Hematopoietic multipotent progenitor cell treated with erythropoietin and hydrocortisone succinate and interleukin-3 and kit ligand, for 8 days (in vitro differentiated cells): ENCODE data around the gene ENPP6.
"Not testable (repeated sequence)": the region's sequence is repeated elsewhere in the genome, so short reads cannot be mapped to it uniquely, and the experiment has no call there.

ENCODE experiments used
- DNase-seq: peaks from one replicate; pipeline ENCODE4 v3.0.0-alpha.2; 2015

Gene ENPP6

DNA sequence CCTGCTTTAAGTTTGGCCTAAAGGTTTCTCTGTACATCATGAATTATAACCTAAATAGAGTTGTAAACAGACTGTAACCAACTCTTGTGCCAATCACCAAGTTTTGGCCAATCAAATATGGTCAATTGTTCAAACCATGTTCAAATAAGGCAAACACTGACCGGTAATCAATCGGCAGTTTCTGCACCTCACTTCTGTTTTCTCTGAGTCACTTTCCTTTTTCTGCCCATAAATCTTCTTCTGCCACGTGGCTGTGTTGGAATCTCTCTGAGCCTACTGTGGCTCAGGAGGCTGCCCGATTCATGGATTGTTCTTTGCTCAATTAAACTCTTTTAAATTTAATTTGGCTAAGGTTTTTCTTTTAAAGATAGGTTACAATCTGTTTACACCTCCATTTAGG, 16.5 kb upstream of the ENPP6 start:
- DNase-seq = no peak

GRCh38 chr4:184232975-184233374, 15.3 kb upstream of the ENPP6 start:
- no peak for DNase-seq

- no peak for DNase-seq
Measured at GRCh38 chr4:184232202-184232601, 14.5 kb upstream of the ENPP6 start.

GRCh38 chr4:184231573-184231972, 13.9 kb upstream of the ENPP6 start:
- no peak for DNase-seq

- DNase-seq = no peak
Measured at GRCh38 chr4:184228056-184228705, 10.5 kb upstream of the ENPP6 start.

GRCh38 chr4:184216515-184216914, 1.2 kb downstream of the ENPP6 start:
- no peak for DNase-seq

DNA sequence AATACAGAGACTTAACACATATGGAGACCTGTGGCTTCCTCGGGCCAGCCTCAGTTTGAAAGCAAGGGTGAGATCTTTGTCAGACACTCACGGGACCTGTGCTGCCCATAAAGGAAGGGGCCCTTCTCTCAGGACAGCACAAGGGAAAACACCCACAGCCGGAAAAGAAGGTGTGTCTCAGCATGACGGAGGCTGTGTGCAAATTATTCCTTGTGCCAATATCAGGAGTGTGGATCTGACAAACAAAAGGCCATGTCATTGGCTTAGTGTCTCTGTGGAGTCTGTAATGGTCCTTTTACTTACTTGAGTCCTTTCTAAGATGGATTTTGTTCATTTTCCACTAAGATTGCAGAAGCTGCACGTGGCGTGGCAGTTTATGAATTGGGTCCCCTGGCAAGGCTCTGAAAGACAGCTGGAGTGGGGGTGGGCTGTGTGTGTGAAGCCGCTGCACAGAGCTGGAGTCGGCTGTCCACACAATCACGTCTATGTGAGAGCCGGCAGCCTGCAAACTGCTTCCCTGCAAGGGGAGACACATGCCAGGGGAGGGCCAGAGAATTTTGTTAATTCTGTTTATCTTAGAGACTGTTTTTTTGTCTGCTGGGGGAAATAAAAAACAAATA, 1.9 kb downstream of the ENPP6 start:
- no peak for DNase-seq

DNA sequence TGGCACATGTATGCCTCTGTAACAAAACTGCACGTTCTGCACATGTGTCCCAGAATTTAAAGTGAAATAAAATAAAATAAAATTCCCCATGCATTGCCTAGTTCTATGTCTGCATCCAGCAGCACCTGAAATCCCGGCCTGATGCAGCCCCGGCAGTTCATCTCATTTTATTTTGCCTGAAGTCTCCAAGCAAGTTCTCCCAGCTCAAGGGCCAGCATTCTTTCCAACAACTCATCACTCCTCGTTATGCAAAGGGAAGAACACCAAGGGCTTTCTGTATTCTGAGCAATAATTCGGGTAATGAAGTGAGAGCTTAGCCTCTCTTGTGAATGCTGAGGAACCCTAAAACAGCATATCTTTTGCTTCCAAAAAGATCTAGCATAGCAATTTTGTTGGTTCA, 2.7 kb downstream of the ENPP6 start:
- DNase-seq = no peak

DNA sequence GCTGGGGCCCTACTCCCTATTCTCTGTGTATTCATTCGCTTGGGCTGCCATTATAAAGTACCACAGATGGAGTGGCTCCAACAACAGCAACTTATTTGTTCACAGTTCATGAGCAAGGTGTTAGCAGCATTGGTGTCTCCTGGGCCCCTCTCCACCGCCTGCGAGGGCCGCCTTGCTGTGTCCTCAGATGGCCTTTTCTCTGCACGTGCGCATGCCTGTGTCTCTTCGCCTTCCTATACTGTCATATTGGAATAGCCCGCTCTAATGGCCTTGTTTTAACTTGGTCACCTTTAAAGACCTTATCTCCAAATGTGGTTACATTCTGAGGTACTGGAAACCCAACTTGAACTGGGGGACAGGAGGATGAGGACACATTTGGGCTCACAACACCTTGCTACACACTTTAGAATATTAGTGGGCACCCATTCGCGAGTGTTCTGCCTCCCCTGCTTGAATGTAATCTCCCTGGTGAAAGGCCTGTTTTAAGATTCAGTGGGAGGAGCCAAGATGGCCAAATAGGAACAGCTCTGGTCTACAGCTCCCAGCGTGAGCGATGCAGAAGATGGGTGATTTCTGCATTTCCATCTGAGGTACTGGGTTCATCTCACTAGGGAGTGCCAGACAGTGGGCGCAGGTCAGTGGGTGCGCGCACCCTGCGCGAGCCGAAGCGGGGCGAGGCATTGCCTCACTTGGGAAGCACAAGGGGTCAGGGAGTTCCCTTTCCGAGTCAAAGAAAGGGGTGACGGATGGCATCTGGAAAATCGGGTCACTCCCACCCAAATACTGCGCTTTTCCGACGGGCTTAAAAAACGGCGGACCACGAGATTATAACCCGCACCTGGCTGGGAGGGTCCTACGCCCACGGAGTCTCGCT, 9.7 kb downstream of the ENPP6 start:
- DNase-seq = not testable (repeated sequence)

- no peak for DNase-seq
Measured at GRCh38 chr4:184205243-184205642, 12.4 kb downstream of the ENPP6 start.

- DNase-seq = no peak
Measured at GRCh38 chr4:184203300-184203699, 14.4 kb downstream of the ENPP6 start.

GRCh38 chr4:184201179-184201578, 16.5 kb downstream of the ENPP6 start:
- DNase-seq = no peak

GRCh38 chr4:184200296-184200695, 17.4 kb downstream of the ENPP6 start:
- no peak for DNase-seq

DNA sequence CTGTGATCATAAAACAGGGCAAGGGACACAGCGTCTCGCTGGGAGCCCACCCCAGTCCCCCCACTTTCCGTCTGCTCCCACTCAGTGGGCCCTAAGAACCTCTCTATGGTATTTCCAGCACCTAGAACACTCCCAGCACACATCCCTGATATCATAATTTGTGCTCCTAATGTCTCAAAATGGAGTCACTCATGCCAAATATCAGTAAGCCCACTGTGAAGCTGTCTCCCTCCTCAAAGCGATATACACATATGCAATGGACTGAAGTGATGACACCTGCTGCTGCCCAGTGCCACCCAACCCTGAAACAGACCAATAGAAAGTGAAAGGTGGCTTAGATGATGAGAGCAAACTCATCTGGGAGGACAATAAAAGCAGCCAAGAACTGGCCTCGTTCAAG, 17.9 kb downstream of the ENPP6 start:
- DNase-seq = no peak

DNA sequence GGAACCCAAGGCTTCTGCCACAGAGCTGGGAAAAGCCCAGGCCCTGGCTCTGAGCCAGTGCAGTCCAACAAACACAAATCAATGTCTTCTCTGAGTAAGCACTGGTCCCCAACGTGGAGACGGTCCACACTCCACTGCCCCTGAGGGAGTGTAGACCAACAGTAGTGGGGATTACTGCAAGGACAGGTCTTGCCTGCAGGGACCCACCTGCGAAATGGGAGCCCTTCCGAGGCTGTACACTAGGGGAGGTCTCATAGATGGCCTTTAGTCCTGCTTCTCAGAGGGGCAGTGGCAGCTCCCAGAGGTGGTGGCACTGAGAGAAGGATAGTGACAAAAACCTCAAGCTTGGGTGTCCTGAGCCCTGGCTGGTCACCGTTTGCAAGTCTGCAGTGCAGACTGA, 19.5 kb downstream of the ENPP6 start:
- no peak for DNase-seq

- DNase-seq = no peak
Measured at GRCh38 chr4:184197536-184198082, 20.1 kb downstream of the ENPP6 start.

DNA sequence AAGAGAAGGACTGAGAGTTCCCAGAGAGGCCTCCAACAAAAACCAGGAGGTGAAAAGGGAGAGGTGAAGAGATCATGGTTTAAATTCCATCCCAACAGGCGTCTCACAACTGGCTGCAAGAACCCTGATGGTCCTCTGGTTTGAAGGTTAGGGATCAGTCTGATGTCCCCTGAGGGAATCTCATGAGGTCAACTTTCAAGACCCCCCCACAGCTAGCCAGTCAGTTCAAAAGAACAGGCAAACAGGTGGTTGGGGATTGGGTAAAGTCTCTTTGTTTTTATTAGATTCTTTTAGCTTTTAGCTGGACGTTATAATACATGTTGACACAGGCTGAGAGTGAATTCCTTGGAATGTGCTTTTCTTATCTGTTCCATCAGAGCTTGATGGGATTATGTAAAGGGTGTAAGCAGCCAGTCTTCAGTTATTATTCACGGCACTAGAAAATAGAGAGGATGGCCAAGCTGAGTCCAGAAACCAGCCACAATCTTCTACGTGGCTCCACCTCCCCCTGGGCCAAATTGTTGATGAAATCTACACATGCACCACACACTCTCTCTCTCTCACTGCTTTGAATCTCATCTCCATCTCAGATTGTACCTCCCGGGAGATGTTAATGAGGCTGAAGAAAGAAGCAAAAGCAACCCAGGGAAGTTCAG, 20.8 kb downstream of the ENPP6 start:
- no peak for DNase-seq

DNA sequence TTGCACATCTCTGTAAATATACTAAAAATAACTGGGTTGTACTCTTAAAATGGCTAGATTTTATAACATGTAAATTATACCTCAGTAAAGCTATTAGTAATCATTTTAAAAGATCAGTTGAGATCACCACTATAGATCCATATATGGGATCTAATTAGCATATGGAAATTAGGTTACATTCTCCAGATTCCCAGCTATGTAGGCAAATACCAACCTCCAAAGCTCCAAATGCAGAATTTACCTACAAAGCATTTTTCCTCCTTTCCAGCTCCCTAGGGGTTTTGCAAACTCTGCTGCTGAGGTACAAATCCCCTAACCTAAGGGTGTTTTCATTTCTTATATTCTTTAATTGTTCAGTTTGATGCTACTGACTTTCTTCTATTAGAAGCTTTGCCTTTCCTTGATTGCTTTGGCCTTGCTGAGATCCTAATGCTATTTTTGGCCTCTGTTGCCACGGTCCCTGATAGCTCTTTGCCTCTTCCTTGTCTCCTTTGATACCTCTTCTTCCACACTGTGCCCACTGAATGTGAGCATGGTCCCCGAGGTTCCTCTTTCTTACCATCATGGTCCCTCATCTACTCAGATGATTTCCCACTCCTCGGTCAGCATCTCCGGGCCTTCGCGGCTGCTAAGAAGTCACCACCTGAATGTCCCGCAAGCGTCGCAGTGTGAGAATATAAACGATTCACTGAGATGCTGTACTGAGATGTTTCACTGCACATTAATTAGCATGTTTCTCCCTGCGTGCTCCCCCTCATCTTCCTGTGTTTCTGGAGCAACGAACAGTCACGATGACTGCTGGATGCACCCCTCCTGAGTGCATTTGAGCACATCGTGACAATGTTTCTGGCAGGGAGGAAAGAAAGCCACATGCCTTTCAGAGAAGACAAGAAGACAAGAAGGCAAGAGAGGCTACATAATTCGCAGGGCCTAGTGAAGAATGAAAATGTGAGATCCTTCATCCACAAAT, 23.8 kb downstream of the ENPP6 start:
- no peak for DNase-seq

DNA sequence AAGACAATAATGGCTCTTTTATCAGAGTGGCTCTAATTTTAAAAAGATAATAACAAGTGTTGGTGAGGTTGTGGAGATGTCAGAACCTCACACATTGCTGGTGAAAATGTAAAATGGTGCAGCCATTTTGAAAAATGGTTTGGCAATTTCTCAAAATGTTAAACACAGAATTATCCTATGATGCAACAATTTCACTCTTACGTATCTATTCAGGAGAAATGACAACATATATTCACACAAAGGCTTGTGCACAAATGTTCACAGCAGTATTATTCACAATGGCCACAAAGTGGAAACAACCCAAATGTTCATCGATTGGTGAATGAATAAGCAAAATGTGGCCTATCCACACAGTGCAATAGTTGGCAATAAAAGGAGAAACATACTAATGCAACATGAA, 24.7 kb downstream of the ENPP6 start:
- DNase-seq = no peak

DNA sequence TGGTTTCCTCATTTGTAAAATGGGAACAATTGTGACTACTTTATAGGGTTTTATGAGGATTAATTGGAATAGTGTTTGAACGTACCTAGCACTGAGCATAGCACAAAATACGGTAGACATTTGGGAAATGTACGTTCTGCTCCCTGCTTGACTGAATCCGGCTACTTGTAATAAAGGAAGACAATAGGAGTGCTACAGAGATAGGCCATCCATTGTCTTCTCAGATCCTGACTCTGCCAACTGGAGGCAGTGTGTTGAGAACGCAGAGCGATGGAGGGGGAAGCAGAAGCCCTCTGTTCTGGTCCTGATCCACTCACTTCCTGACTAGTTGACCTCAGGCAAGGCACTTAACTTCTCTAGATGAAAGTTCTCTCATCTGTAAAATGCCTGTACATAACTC, 26.4 kb downstream of the ENPP6 start:
- DNase-seq = no peak

GRCh38 chr4:184190711-184191110, 27.0 kb downstream of the ENPP6 start:
- no peak for DNase-seq

DNA sequence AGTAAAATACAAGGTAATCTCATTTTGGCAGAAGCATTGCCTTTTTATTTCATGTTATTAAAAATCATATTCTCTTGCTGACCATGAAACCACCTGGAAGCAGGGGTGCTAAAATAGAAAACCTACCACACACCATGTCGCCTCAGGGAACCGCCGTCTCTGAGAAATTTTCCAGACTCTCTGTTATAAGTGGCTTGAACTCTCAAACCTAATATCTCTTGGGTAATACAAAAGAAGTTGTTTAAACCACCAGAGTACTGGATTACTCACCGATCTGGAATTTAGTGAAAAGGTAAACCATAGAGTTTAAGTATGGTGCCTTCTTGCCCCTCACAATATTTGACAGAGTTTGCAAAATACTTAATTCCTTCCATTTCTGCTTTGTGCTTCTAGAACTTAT, 27.7 kb downstream of the ENPP6 start:
- DNase-seq = no peak
